HepG2 (cell line): ENCODE measurements around the gene PRKCSH. TPM values are rescaled to one million over a fixed set of nuclear protein-coding genes. Genes with fewer than 3 reads are reported as not detected.

Source experiments
- FOXJ3 ChIP-seq: sonication (generic); formaldehyde crosslinking; IDR thresholded peaks from 2 replicates; pipeline ENCODE4 v1.4.0; 2020; ENCODE audit warnings: missing genetic modification reagents, mild to moderate bottlenecking, borderline replicate concordance
- IRF9 ChIP-seq: sonication (generic); formaldehyde crosslinking; IDR thresholded peaks from 2 replicates; pipeline ENCODE4 v1.8.0; 2022; ENCODE audit warnings: missing genetic modification reagents, mild to moderate bottlenecking, borderline replicate concordance
- KAT7 ChIP-seq: IDR thresholded peaks from 2 replicates; pipeline ENCODE4 v1.6.1; 2018; ENCODE audit warnings: borderline replicate concordance, missing compliant biosample characterization
- MYNN ChIP-seq: sonication (generic); formaldehyde crosslinking; IDR thresholded peaks from 2 replicates; pipeline ENCODE4 v1.4.0; 2020; ENCODE audit warnings: mild to moderate bottlenecking, low read depth, missing genetic modification reagents
- POLR2A ChIP-seq, 2 experiments: IDR thresholded peaks; 2 replicates each; pipeline ENCODE4 v1.6.1; 2011; ENCODE audit warnings: low read depth in 2 of 2, low read length in 2 of 2, mild to moderate bottlenecking in 1 of 2, moderate library complexity in 1 of 2; ENCODE audit not compliant: insufficient read depth in 1 of 2
- PRDM15 ChIP-seq: sonication (generic); formaldehyde crosslinking; IDR thresholded peaks from 2 replicates; pipeline ENCODE4 v1.4.0; 2020; ENCODE audit warnings: missing genetic modification reagents
- SIX4 ChIP-seq: sonication (generic); formaldehyde crosslinking; IDR thresholded peaks from 2 replicates; pipeline ENCODE4 v1.4.0; 2020; ENCODE audit warnings: missing genetic modification reagents
- SOX6 ChIP-seq, 2 experiments: fragments of 450-650 bp in 1 of 2; sonication (generic) in 1 of 2; formaldehyde crosslinking in 1 of 2; IDR thresholded peaks; 2 replicates each; pipeline versions ENCODE4 v1.4.0 to v1.6.1; 2017 to 2020; ENCODE audit warnings: antibody characterized with exemption in 1 of 2, mild to moderate bottlenecking in 1 of 2, missing genetic modification reagents in 1 of 2
- SRSF9 ChIP-seq: fragments of 200-400 bp; formaldehyde crosslinking; IDR thresholded peaks from 2 replicates; pipeline ENCODE4 v1.6.1; 2018; ENCODE audit warnings: borderline replicate concordance, mild to moderate bottlenecking, low read depth, low read length; ENCODE audit not compliant: insufficient read depth, poor library complexity, severe bottlenecking
- THAP9 ChIP-seq: sonication (generic); formaldehyde crosslinking; IDR thresholded peaks from 2 replicates; pipeline ENCODE4; 2020; ENCODE audit warnings: missing genetic modification reagents, mild to moderate bottlenecking, borderline replicate concordance
- ZBTB44 ChIP-seq: sonication (generic); formaldehyde crosslinking; IDR thresholded peaks from 2 replicates; pipeline ENCODE4 v1.4.0; 2020; ENCODE audit warnings: missing genetic modification reagents
- ZIK1 ChIP-seq: sonication (generic); formaldehyde crosslinking; IDR thresholded peaks from 2 replicates; pipeline ENCODE4 v1.5.0; 2020; ENCODE audit warnings: mild to moderate bottlenecking, low read depth, missing genetic modification reagents, borderline replicate concordance
- ZKSCAN5 ChIP-seq: sonication (generic); formaldehyde crosslinking; IDR thresholded peaks from 2 replicates; pipeline ENCODE4 v1.5.1; 2020; ENCODE audit warnings: mild to moderate bottlenecking, missing genetic modification reagents
- ZNF354B ChIP-seq: sonication (generic); formaldehyde crosslinking; IDR thresholded peaks from 2 replicates; pipeline ENCODE4 v1.8.0; 2022; ENCODE audit warnings: mild to moderate bottlenecking, missing genetic modification reagents
- ZNF432 ChIP-seq: sonication (generic); formaldehyde crosslinking; IDR thresholded peaks from 2 replicates; pipeline ENCODE4 v1.5.0; 2020; ENCODE audit warnings: missing genetic modification reagents, mild to moderate bottlenecking, borderline replicate concordance
- ZNF460 ChIP-seq: sonication (generic); formaldehyde crosslinking; IDR thresholded peaks from 2 replicates; pipeline ENCODE4 v1.5.1; 2020; ENCODE audit warnings: missing genetic modification reagents, mild to moderate bottlenecking, borderline replicate concordance
- polyA plus RNA-seq, 8 experiments: library from polyadenylated mRNA; depleted of rRNA in 3 of 8; stranded (reverse) in 7 of 8; unstranded in 1 of 8; fragments of >200 nt; fragmentation: Illumina TruSeq in 4 of 8; extraction: Trizol in 4 of 8; gene quantifications; 2 replicates each; pipeline versions ENCODE4 v1.2.1 to v1.2.3, GENCODE V29; 2011 to 2016; ENCODE audit warnings: low read depth in 4 of 8, missing spikeins in 1 of 8, mixed read lengths in 1 of 8; ENCODE audit not compliant: insufficient read depth in 1 of 8
- total RNA-seq, 5 experiments: library from RNA; depleted of rRNA; stranded (reverse); fragments of >200 nt; fragmentation: Illumina TruSeq; extraction: Trizol; gene quantifications; 2 replicates each; pipeline ENCODE4 v1.2.3, GENCODE V29; 2016; ENCODE audit warnings: low read depth in 1 of 5

Gene PRKCSH
- total and polyA plus RNA-seq, 2 of the 13 experiments (the other 11 are each of a cell fraction or from before 2014, with no cell fraction given): 85.1 to 125 TPM

GRCh38 chr19:11418549-11419506, 16.6 kb upstream of the PRKCSH start, which contains the start of gene RGL3 (continued):
- TF ChIP-seq THAP9 (CRISPR knock-in tag) (peak; percentile 35; the same call in 1 of the 2 replicates), SRSF9 (no peak), ZNF354B (CRISPR knock-in tag) (no peak), ZIK1 (no peak), PRDM15 (CRISPR knock-in tag) (no peak), ZKSCAN5 (no peak), POLR2A (IDR thresholded peaks at IDR 0.05; ENCODE audit: insufficient read depth in 1 of 2, low read depth in 2 of 2, low read length in 2 of 2) (peak in 1 of 2 experiments; percentile 19; a peak in 1 of 4 replicates), FOXJ3 (CRISPR knock-in tag) (no peak), SOX6 (IDR thresholded peaks at IDR 0.05) (no peak), SOX6 (CRISPR knock-in tag; IDR thresholded peaks at IDR 0.05) (peak; percentile 40; the same call in 1 of the 2 replicates), ZNF460 (CRISPR knock-in tag) (no peak), SIX4 (CRISPR knock-in tag) (no peak), ZBTB44 (CRISPR knock-in tag) (no peak), ZNF432 (CRISPR knock-in tag) (no peak), MYNN (CRISPR knock-in tag) (no peak), IRF9 (CRISPR knock-in tag) (0 out of 2 replicates have a peak, but pooled peaks have one; percentile 49), KAT7 (CRISPR knock-in tag) (no peak)
